Measurements from ENCODE around the gene SETD4. TPM values are rescaled to one million over a fixed set of nuclear protein-coding genes. Genes with fewer than 3 reads are reported as not detected.
A peak's percentile ranks its signal among the peaks of the same experiment; 100 is the strongest.

SETD4 gene
- total and polyA plus RNA-seq, 2 of the 13 experiments (the other 11 are each of a cell fraction or from before 2014, with no cell fraction given): 7.1 to 14.4 TPM

DNA sequence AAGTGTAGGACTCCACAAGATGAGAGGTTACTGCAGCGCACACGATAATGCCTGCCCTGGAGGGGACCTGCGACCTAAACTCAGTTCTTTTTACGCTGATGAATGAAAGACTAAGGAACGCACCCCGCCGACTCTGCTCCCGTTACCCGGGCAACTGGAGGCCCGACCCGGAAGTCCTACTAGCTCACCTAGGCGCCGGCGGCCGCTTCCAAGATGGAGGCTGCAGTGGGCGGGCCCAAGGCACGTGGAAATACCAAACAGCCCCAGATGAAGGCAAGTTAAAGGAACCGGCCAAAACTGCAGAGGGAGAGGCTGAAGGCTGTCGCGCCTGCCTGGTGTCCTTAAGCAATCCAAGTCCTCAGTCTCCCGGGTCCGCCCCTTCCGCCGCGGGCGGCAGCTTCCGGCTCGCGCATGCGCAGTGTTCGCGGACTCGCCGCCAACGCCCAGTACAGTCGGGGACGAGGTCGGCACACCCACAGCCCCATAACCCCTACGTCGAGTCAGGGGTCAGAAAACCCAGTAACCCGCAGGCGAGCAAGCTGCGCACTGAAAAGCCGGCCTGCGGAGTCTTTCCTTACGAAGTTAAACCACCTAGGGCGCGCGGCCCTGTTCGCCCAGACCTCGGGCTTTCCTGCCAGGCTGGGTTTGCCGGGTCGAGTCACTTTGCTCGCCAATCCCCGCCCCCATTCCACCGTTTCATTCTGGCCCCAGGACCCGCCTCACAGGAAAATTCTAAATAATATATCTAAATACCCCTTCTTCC is at the start of gene SETD4 (continued):
- TF ChIP-seq PRDM15 (CRISPR knock-in tag; IDR thresholded peaks at IDR 0.05) (peak; percentile 39; the same call in 1 of the 2 replicates), HHEX (CRISPR knock-in tag; IDR thresholded peaks at IDR 0.05) (no peak), TRIM24 (CRISPR knock-in tag; IDR thresholded peaks at IDR 0.05) (no peak), ZNF547 (CRISPR knock-in tag; IDR thresholded peaks at IDR 0.05) (peak; percentile 78), ATF3 (CRISPR knock-in tag; IDR thresholded peaks at IDR 0.05) (no peak), KMT2B (CRISPR knock-in tag; IDR thresholded peaks at IDR 0.05) (peak; percentile 77), CCDC6 (CRISPR knock-in tag; IDR thresholded peaks at IDR 0.05) (no peak), MAX (IDR thresholded peaks at IDR 0.05) (peak; percentile 51), ZMYM3 (CRISPR knock-in tag; IDR thresholded peaks at IDR 0.05) (no peak), ZSCAN21 (CRISPR knock-in tag; IDR thresholded peaks at IDR 0.05; ENCODE audit: borderline replicate concordance) (no peak), ZNF878 (CRISPR knock-in tag; IDR thresholded peaks at IDR 0.05) (no peak), ZNF749 (CRISPR knock-in tag; IDR thresholded peaks at IDR 0.05; ENCODE audit: borderline replicate concordance) (peak; percentile 31; the same call in 1 of the 2 replicates), ZFP41 (CRISPR knock-in tag; IDR thresholded peaks at IDR 0.05; ENCODE audit: borderline replicate concordance) (no peak), ZNF33B (CRISPR knock-in tag; IDR thresholded peaks at IDR 0.05) (no peak), NFKB2 (CRISPR knock-in tag; IDR thresholded peaks at IDR 0.05; ENCODE audit: borderline replicate concordance) (peak; percentile 54; the same call in 1 of the 2 replicates), ZKSCAN1 (IDR thresholded peaks at IDR 0.05; ENCODE audit: low read length) (no peak)
- TF ChIP-seq, protein P1, sequence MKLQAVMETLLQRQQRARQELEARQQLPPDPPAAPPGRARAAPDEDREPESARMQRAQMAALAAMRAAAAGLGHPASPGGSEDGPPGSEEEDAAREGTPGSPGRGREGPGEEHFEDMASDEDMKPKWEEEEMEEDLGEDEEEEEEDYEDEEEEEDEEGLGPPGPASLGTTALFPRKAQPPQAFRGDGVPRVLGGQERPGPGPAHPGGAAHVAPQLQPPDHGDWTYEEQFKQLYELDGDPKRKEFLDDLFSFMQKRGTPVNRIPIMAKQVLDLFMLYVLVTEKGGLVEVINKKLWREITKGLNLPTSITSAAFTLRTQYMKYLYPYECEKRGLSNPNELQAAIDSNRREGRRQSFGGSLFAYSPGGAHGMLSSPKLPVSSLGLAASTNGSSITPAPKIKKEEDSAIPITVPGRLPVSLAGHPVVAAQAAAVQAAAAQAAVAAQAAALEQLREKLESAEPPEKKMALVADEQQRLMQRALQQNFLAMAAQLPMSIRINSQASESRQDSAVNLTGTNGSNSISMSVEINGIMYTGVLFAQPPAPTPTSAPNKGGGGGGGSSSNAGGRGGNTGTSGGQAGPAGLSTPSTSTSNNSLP (IDR thresholded peaks at IDR 0.05; ENCODE audit: low read depth, low read length): no peak
- TF ChIP-seq, protein P2, sequence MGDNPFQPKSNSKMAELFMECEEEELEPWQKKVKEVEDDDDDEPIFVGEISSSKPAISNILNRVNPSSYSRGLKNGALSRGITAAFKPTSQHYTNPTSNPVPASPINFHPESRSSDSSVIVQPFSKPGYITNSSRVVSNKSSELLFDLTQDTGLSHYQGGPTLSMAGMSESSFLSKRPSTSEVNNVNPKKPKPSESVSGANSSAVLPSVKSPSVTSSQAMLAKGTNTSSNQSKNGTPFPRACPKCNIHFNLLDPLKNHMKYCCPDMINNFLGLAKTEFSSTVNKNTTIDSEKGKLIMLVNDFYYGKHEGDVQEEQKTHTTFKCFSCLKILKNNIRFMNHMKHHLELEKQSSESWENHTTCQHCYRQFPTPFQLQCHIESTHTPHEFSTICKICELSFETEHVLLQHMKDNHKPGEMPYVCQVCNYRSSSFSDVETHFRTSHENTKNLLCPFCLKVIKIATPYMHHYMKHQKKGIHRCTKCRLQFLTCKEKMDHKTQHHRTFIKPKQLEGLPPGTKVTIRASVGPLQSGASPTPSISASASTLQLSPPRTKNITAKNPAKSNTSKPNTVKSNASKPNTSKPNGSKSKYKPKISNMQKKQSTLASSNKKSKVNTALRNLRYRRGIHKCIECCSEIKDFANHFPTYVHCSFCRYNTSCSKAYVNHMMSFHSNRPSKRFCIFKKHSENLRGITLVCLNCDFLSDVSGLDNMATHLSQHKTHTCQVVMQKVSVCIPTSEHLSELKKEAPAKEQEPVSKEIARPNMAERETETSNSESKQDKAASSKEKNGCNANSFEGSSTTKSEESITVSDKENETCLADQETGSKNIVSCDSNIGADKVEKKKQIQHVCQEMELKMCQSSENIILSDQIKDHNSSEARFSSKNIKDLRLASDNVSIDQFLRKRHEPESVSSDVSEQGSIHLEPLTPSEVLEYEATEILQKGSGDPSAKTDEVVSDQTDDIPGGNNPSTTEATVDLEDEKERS (CRISPR knock-in tag; IDR thresholded peaks at IDR 0.05): 0 out of 2 replicates have a peak, but pooled peaks have one; percentile 46
- TF ChIP-seq, protein P3, sequence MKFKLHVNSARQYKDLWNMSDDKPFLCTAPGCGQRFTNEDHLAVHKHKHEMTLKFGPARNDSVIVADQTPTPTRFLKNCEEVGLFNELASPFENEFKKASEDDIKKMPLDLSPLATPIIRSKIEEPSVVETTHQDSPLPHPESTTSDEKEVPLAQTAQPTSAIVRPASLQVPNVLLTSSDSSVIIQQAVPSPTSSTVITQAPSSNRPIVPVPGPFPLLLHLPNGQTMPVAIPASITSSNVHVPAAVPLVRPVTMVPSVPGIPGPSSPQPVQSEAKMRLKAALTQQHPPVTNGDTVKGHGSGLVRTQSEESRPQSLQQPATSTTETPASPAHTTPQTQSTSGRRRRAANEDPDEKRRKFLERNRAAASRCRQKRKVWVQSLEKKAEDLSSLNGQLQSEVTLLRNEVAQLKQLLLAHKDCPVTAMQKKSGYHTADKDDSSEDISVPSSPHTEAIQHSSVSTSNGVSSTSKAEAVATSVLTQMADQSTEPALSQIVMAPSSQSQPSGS (CRISPR knock-in tag; IDR thresholded peaks at IDR 0.05): 0 out of 2 replicates have a peak, but pooled peaks have one; percentile 37

All from HepG2 (cell line).